Measurements from ENCODE around the gene ST6GALNAC1.

Gene ST6GALNAC1

GRCh38 chr17:76676629-76677028 is 33.1 kb upstream of the ST6GALNAC1 start:
- no peak for DNase-seq (ENCODE audit: low read depth)

- no peak for DNase-seq (ENCODE audit: low read depth)
These were observed 32.1 kb upstream of the ST6GALNAC1 start for GRCh38 chr17:76675648-76676047.

GRCh38 chr17:76674600-76674999 is 31.0 kb upstream of the ST6GALNAC1 start:
- DNase-seq (ENCODE audit: low read depth): no peak

GRCh38 chr17:76673729-76674128 is 30.2 kb upstream of the ST6GALNAC1 start:
- no peak for DNase-seq (ENCODE audit: low read depth)

- DNase-seq (ENCODE audit: low read depth): no peak
These were observed 29.3 kb upstream of the ST6GALNAC1 start for GRCh38 chr17:76672892-76673291.

- no peak for DNase-seq (ENCODE audit: low read depth)
These were observed 28.8 kb upstream of the ST6GALNAC1 start for GRCh38 chr17:76672270-76672851.

GRCh38 chr17:76671912-76672262 is 28.3 kb upstream of the ST6GALNAC1 start:
- DNase-seq (ENCODE audit: low read depth): no peak

- DNase-seq (ENCODE audit: low read depth): peak; percentile 100
These were observed 27.8 kb upstream of the ST6GALNAC1 start for GRCh38 chr17:76671123-76671911.

GRCh38 chr17:76670718-76671122 is 27.2 kb upstream of the ST6GALNAC1 start:
- no peak for DNase-seq (ENCODE audit: low read depth)

GRCh38 chr17:76670020-76670717 is 26.6 kb upstream of the ST6GALNAC1 start:
- DNase-seq (ENCODE audit: low read depth): no peak

- peak; percentile 91 for DNase-seq (ENCODE audit: low read depth)
These were observed 24.4 kb upstream of the ST6GALNAC1 start for GRCh38 chr17:76667786-76668453.

GRCh38 chr17:76667491-76667755 is 23.9 kb upstream of the ST6GALNAC1 start:
- DNase-seq (ENCODE audit: low read depth): no peak

GRCh38 chr17:76660656-76661042 is 17.1 kb upstream of the ST6GALNAC1 start:
- DNase-seq (ENCODE audit: low read depth): no peak

- peak; percentile 76 for DNase-seq (ENCODE audit: low read depth)
These were observed 16.5 kb upstream of the ST6GALNAC1 start for GRCh38 chr17:76659928-76660655.

GRCh38 chr17:76658242-76658662 is 14.7 kb upstream of the ST6GALNAC1 start:
- no peak for DNase-seq (ENCODE audit: low read depth)

GRCh38 chr17:76657505-76658241 is 14.1 kb upstream of the ST6GALNAC1 start:
- DNase-seq (ENCODE audit: low read depth): no peak

GRCh38 chr17:76654408-76654807 is 10.9 kb upstream of the ST6GALNAC1 start:
- peak; percentile 72 for DNase-seq (ENCODE audit: low read depth)

- DNase-seq (ENCODE audit: low read depth): no peak
These were observed 6.9 kb upstream of the ST6GALNAC1 start for GRCh38 chr17:76650504-76650903.

GRCh38 chr17:76646712-76647111 is 3.2 kb upstream of the ST6GALNAC1 start:
- no peak for DNase-seq (ENCODE audit: low read depth)

GRCh38 chr17:76645481-76645880 is 1.9 kb upstream of the ST6GALNAC1 start:
- peak; percentile 3 for DNase-seq (ENCODE audit: low read depth)

GRCh38 chr17:76644995-76645394 is 1.4 kb upstream of the ST6GALNAC1 start:
- DNase-seq (ENCODE audit: low read depth): no peak
